EH (cell line): Measurements from ENCODE around the gene PRPH.

Experiments
- DNase-seq: peaks from one replicate; pipeline ENCODE4 v3.0.0-alpha.2; 2015; ENCODE audit warnings: low read depth

The PRPH gene

DNA sequence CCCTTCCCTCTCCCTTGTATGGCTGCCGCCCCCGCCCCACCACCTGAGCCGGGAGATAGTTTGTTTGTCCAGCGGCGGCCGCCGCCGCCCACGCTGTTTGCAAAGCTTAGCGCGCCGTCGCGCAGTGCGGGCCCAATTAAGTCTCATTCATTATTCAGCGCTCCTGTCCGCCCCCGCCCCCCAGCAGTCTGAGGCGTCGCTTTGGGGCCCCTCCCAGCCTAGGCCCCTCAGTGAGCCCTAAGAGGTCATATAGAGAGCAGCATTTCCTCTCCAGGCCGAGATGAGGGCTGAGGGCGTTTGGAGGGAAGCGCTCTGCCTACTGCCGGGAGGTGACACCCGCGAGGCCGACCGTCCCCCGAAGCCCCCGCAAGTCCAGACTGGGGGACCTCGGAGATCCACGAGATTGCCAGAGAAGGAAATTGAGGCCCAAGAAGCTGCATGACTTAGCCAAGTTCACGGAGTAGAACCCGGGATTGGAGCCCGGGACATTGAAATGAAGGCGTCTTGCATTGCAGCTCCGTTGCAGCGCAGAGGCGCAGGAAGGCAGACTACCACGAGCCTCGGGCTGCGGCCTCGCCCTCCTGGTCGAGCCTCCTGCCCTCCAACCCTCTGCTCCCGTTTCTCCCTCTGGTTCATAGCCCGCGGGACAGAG is 51.8 kb downstream of the PRPH start, which contains the start of gene DNAJC22:
Gene DNAJC22 (plus strand): TSS at position 230 of the 652 bp plus-strand sequence. CDS start 1,985 bp downstream, outside the sequence.
- peak; percentile 14 for DNase-seq

DNA sequence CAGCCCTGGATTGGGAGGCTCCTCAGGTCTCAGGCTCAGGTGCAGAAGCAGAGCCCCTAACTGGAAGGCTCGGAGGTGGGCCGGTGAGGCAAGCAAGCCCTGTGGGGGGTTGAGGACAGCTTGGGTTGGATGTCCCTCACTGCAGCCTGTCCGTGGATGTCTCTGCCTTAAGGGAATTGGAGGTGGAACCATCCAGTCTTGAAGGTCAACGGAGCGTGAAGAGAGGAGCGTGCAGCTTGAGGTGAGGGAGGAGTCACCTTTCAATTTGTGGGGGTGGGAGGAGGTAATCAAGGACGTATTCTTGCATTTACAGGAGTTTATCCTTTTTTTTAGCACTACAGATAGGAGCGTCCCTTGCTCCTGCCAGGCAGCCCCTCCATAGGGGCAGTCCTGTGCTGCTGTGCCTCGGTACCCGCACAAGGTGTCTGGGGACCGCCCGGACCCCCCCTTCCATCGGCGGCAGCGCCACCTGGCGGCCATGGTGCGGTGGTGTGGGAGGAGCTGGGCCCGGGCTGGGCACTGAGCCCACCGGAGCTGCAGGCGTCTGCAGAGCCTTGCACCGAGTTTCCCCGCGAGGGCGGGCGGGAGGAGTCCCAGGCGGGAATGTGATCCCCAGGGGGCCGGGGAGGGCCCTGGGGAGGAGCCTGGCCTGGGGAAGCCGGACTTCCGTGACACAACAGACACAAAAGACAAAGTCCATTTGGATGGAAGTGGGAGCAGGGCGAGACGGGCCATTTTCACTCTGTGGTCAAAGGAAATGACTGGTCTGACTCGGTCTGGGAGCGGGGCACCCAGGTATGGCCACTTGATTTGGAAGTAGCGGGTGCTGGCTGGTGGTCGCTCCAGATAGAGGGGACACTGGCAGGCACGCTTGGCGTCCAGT is 52.6 kb downstream of the PRPH start:
- peak; percentile 93 for DNase-seq
